Measurements from ENCODE around the gene FAM25A. TPM values are rescaled to one million over a fixed set of nuclear protein-coding genes. Genes with fewer than 3 reads are reported as not detected.
"Not testable (repeated sequence)": the region's sequence is repeated elsewhere in the genome, so short reads cannot be mapped to it uniquely, and the experiment has no call there.

Gene FAM25A
- not detected in 2 replicates for total RNA-seq

GRCh38 chr10:87020056-87020455 lies at the start of gene FAM25A:
Gene FAM25A (plus strand): TSS chr10:87020294. CDS start chr10:87020325, 31 bp downstream.
- intact Hi-C loops (cut with micrococcal nuclease); DNase-seq (ENCODE audit: low spot score); H3K36me3 Mint-ChIP-seq (ENCODE audit: low read depth); H3K9me3 Mint-ChIP-seq; H3K4me3 Mint-ChIP-seq (ENCODE audit: low read depth); H3K27me3 Mint-ChIP-seq (ENCODE audit: low read depth); H3K4me1 Mint-ChIP-seq (ENCODE audit: low read depth); H3K27ac Mint-ChIP-seq: not testable (repeated sequence)

- peaks cover 32% of the 10 kb centered on the region for H3K27me3 Mint-ChIP-seq (ENCODE audit: low read depth)
- H3K4me1 Mint-ChIP-seq (ENCODE audit: low read depth): peaks cover 18% of the 10 kb centered on the region
These were observed 49.2 kb upstream of the FAM25A start for GRCh38 chr10:86970982-86971231.

GRCh38 chr10:86971232-86971991 lies 48.7 kb upstream of the FAM25A start:
- peak overlapping the region; percentile 74 for H3K4me3 Mint-ChIP-seq (ENCODE audit: low read depth)
- peaks cover 32% of the 10 kb centered on the region for H3K27me3 Mint-ChIP-seq (ENCODE audit: low read depth)
- DNase-seq (ENCODE audit: low spot score): peak; percentile 76
- no peaks in the 10 kb centered on the region for H3K36me3 Mint-ChIP-seq (ENCODE audit: low read depth)
- peaks cover 13% of the 10 kb centered on the region for H3K4me1 Mint-ChIP-seq (ENCODE audit: low read depth)
- peak overlapping the region; percentile 33 for H3K27ac Mint-ChIP-seq
- H3K9me3 Mint-ChIP-seq: no peaks in the 10 kb centered on the region
- intact Hi-C loops (cut with micrococcal nuclease): loop anchor here (2.0 to 10.0 kb wide), 2 partner anchors 123 to 533 kb away; partner anchors contain the start of genes GLUD1, MINPP1 and SHLD2

More at GRCh38 chr10:86970982-86971231, 49.2 kb upstream of the FAM25A start:
- H3K9me3 Mint-ChIP-seq: no peaks in the 10 kb centered on the region
- no peak overlapping the region for H3K27ac Mint-ChIP-seq
- H3K36me3 Mint-ChIP-seq (ENCODE audit: low read depth): no peaks in the 10 kb centered on the region
- intact Hi-C loops (cut with micrococcal nuclease): loop anchor here (2.0 to 10.0 kb wide), 2 partner anchors 124 to 534 kb away; partner anchors contain the start of genes GLUD1, MINPP1 and SHLD2
- DNase-seq (ENCODE audit: low spot score): no peak
- H3K4me3 Mint-ChIP-seq (ENCODE audit: low read depth): peak overlapping the region; percentile 63

GRCh38 chr10:86972613-86973380 lies 47.3 kb upstream of the FAM25A start:
- Mint-ChIP-seq H3K27me3 (ENCODE audit: low read depth) (peaks cover 31% of the 10 kb centered on the region), H3K36me3 (ENCODE audit: low read depth) (no peaks in the 10 kb centered on the region), H3K4me3 (ENCODE audit: low read depth) (peak overlapping the region; percentile 27), H3K9me3 (no peaks in the 10 kb centered on the region), H3K4me1 (ENCODE audit: low read depth) (peaks cover 8% of the 10 kb centered on the region), H3K27ac (peak overlapping the region; percentile 1)
- intact Hi-C loops (cut with micrococcal nuclease): loop anchor here (10.0 kb wide), 1 partner anchor 532 kb away; the partner anchor contains the start of gene MINPP1
- DNase-seq (ENCODE audit: low spot score): no peak

- no peak for DNase-seq (ENCODE audit: low spot score)
- Mint-ChIP-seq H3K36me3 (ENCODE audit: low read depth) (no peaks in the 10 kb centered on the region), H3K27me3 (ENCODE audit: low read depth) (peaks cover 24% of the 10 kb centered on the region), H3K27ac (no peak overlapping the region), H3K4me3 (ENCODE audit: low read depth) (no peak overlapping the region), H3K9me3 (no peaks in the 10 kb centered on the region), H3K4me1 (ENCODE audit: low read depth) (peaks cover 8% of the 10 kb centered on the region)
- intact Hi-C loops (cut with micrococcal nuclease): loop anchor here (10.0 kb wide), 1 partner anchor 530 kb away; the partner anchor contains the start of gene MINPP1
These were observed 45.6 kb upstream of the FAM25A start for GRCh38 chr10:86974484-86974883.

GRCh38 chr10:86976362-86977056 lies 43.6 kb upstream of the FAM25A start:
- no peak overlapping the region for H3K4me3 Mint-ChIP-seq (ENCODE audit: low read depth)
- no peaks in the 10 kb centered on the region for H3K9me3 Mint-ChIP-seq
- DNase-seq (ENCODE audit: low spot score): no peak
- H3K4me1 Mint-ChIP-seq (ENCODE audit: low read depth): peaks cover 4% of the 10 kb centered on the region
- no peak overlapping the region for H3K27ac Mint-ChIP-seq
- peaks cover 18% of the 10 kb centered on the region for H3K27me3 Mint-ChIP-seq (ENCODE audit: low read depth)
- intact Hi-C loops (cut with micrococcal nuclease): loop anchor here (10.0 kb wide), 1 partner anchor 528 kb away; the partner anchor contains the start of gene MINPP1
- H3K36me3 Mint-ChIP-seq (ENCODE audit: low read depth): no peaks in the 10 kb centered on the region

GRCh38 chr10:86978457-86978856 lies 41.6 kb upstream of the FAM25A start:
- H3K9me3 Mint-ChIP-seq; H3K27ac Mint-ChIP-seq; H3K4me3 Mint-ChIP-seq (ENCODE audit: low read depth); H3K36me3 Mint-ChIP-seq (ENCODE audit: low read depth); DNase-seq (ENCODE audit: low spot score); H3K4me1 Mint-ChIP-seq (ENCODE audit: low read depth): not testable (repeated sequence)
- peaks cover 17% of the 10 kb centered on the region for H3K27me3 Mint-ChIP-seq (ENCODE audit: low read depth)
- intact Hi-C loops (cut with micrococcal nuclease): loop anchor here (10.0 kb wide), 1 partner anchor 526 kb away; the partner anchor contains the start of gene MINPP1

- Mint-ChIP-seq H3K27ac (no peak overlapping the region), H3K27me3 (ENCODE audit: low read depth) (peaks cover 16% of the 10 kb centered on the region), H3K4me3 (ENCODE audit: low read depth) (no peak overlapping the region), H3K9me3 (no peaks in the 10 kb centered on the region), H3K4me1 (ENCODE audit: low read depth) (no peaks in the 10 kb centered on the region), H3K36me3 (ENCODE audit: low read depth) (no peaks in the 10 kb centered on the region)
- no peak for DNase-seq (ENCODE audit: low spot score)
- intact Hi-C loops (cut with micrococcal nuclease): loop anchor here (10.0 kb wide), 1 partner anchor 525 kb away; the partner anchor contains the start of gene MINPP1
These were observed 40.7 kb upstream of the FAM25A start for GRCh38 chr10:86979296-86979818.

GRCh38 chr10:86979977-86980448 lies 40.1 kb upstream of the FAM25A start:
- intact Hi-C loops (cut with micrococcal nuclease): loop anchor here (10.0 kb wide), 1 partner anchor 525 kb away; the partner anchor contains the start of gene MINPP1
- H3K9me3 Mint-ChIP-seq: no peaks in the 10 kb centered on the region
- H3K36me3 Mint-ChIP-seq (ENCODE audit: low read depth): no peaks in the 10 kb centered on the region
- no peak overlapping the region for H3K27ac Mint-ChIP-seq
- no peak overlapping the region for H3K4me3 Mint-ChIP-seq (ENCODE audit: low read depth)
- no peak for DNase-seq (ENCODE audit: low spot score)
- no peaks in the 10 kb centered on the region for H3K4me1 Mint-ChIP-seq (ENCODE audit: low read depth)
- H3K27me3 Mint-ChIP-seq (ENCODE audit: low read depth): peaks cover 18% of the 10 kb centered on the region

- intact Hi-C loops (cut with micrococcal nuclease); H3K36me3 Mint-ChIP-seq (ENCODE audit: low read depth); H3K4me1 Mint-ChIP-seq (ENCODE audit: low read depth); H3K27ac Mint-ChIP-seq; DNase-seq (ENCODE audit: low spot score); H3K4me3 Mint-ChIP-seq (ENCODE audit: low read depth); H3K9me3 Mint-ChIP-seq: not testable (repeated sequence)
- H3K27me3 Mint-ChIP-seq (ENCODE audit: low read depth): peaks cover 20% of the 10 kb centered on the region
These were observed 39.1 kb upstream of the FAM25A start for GRCh38 chr10:86981020-86981419.

- H3K36me3 Mint-ChIP-seq (ENCODE audit: low read depth): no peaks in the 10 kb centered on the region
- H3K4me1 Mint-ChIP-seq (ENCODE audit: low read depth): no peaks in the 10 kb centered on the region
- no peak for DNase-seq (ENCODE audit: low spot score)
- intact Hi-C loops (cut with micrococcal nuclease): no loop called here
- H3K27ac Mint-ChIP-seq: no peak overlapping the region
- no peak overlapping the region for H3K4me3 Mint-ChIP-seq (ENCODE audit: low read depth)
- no peaks in the 10 kb centered on the region for H3K9me3 Mint-ChIP-seq
- peaks cover 24% of the 10 kb centered on the region for H3K27me3 Mint-ChIP-seq (ENCODE audit: low read depth)
These were observed 38.4 kb upstream of the FAM25A start for GRCh38 chr10:86981716-86982115.

GRCh38 chr10:86984498-86984897 lies 35.6 kb upstream of the FAM25A start:
- H3K9me3 Mint-ChIP-seq; H3K27ac Mint-ChIP-seq; H3K4me3 Mint-ChIP-seq (ENCODE audit: low read depth); H3K36me3 Mint-ChIP-seq (ENCODE audit: low read depth); DNase-seq (ENCODE audit: low spot score); H3K4me1 Mint-ChIP-seq (ENCODE audit: low read depth); intact Hi-C loops (cut with micrococcal nuclease): not testable (repeated sequence)
- H3K27me3 Mint-ChIP-seq (ENCODE audit: low read depth): peaks cover 45% of the 10 kb centered on the region
